ENCODE measurements around the gene EMC8.

- TF ChIP-seq POLR2A (IDR thresholded peaks at IDR 0.05; ENCODE audit: low read length) (no peak), GATA1 (IDR thresholded peaks at IDR 0.05; ENCODE audit: low read depth, low read length) (no peak)
Observed at GRCh38 chr16:85821390-85822135, 22.2 kb upstream of the EMC8 start.
